H9 (cell line): ENCODE measurements around the gene NIN. TPM values are rescaled to one million over a fixed set of nuclear protein-coding genes. Genes with fewer than 3 reads are reported as not detected.

Experiments
- DNase-seq: peaks from one replicate; pipeline ENCODE4 v3.0.0-alpha.2; 2017
- H2AFZ ChIP-seq: one replicate; pipeline ENCODE4 v1.6.1; 2013; ENCODE audit warnings: mild to moderate bottlenecking, low read length, control low read depth, moderate library complexity
- H2AK5ac ChIP-seq: 2 replicates; pipeline ENCODE4 v1.6.1; 2013; ENCODE audit warnings: low read length, control low read depth, mixed read lengths; ENCODE audit not compliant: insufficient read length
- H2BK120ac ChIP-seq: one replicate; pipeline ENCODE4 v1.6.1; 2013; ENCODE audit warnings: low read depth, mild to moderate bottlenecking, low read length, control low read depth, inconsistent platforms; ENCODE audit not compliant: poor library complexity, severe bottlenecking
- H2BK12ac ChIP-seq: 2 replicates; pipeline ENCODE4 v1.6.1; 2013; ENCODE audit warnings: low read length, control low read depth, mixed read lengths, low read depth; ENCODE audit not compliant: insufficient read length
- H2BK15ac ChIP-seq: 2 replicates; pipeline ENCODE4 v1.6.1; 2013; ENCODE audit warnings: low read depth, low read length, control low read depth
- H2BK20ac ChIP-seq: one replicate; pipeline ENCODE4 v1.6.1; 2013; ENCODE audit warnings: low read depth, mild to moderate bottlenecking, low read length, control low read depth, inconsistent platforms; ENCODE audit not compliant: poor library complexity, severe bottlenecking
- H2BK5ac ChIP-seq: 2 replicates; pipeline ENCODE4 v1.6.1; 2013; ENCODE audit warnings: low read length, control low read depth, mixed read lengths; ENCODE audit not compliant: insufficient read length
- H3K14ac ChIP-seq: 2 replicates; pipeline ENCODE4 v1.6.1; 2013; ENCODE audit warnings: low read length, control low read depth; ENCODE audit not compliant: insufficient read depth
- H3K18ac ChIP-seq: 2 replicates; pipeline ENCODE4 v1.6.1; 2013; ENCODE audit warnings: low read depth, mild to moderate bottlenecking, mixed read lengths, low read length, control low read depth; ENCODE audit not compliant: insufficient read length
- H3K23ac ChIP-seq: 2 replicates; pipeline ENCODE4 v1.6.1; 2013; ENCODE audit warnings: low read length, control low read depth, mixed read lengths, low read depth; ENCODE audit not compliant: insufficient read length
- H3K23me2 ChIP-seq: 2 replicates; pipeline ENCODE4 v1.6.1; 2013; ENCODE audit warnings: low read depth, mild to moderate bottlenecking, mixed read lengths, low read length, control low read depth; ENCODE audit not compliant: insufficient read length, poor library complexity, severe bottlenecking
- H3K27ac ChIP-seq: 2 replicates; pipeline ENCODE4 v1.5.1; 2013; ENCODE audit warnings: low read length, control low read depth, mixed read lengths, low read depth; ENCODE audit not compliant: insufficient read length
- H3K27me3 ChIP-seq: 2 replicates; pipeline ENCODE4 v1.6.1; 2013; ENCODE audit warnings: low read length, control low read depth, inconsistent platforms; ENCODE audit not compliant: insufficient read depth
- H3K4ac ChIP-seq: 2 replicates; pipeline ENCODE4 v1.6.1; 2013; ENCODE audit warnings: low read depth, mild to moderate bottlenecking, control low read depth, inconsistent platforms, low read length, moderate library complexity
- H3K4me1 ChIP-seq: 2 replicates; pipeline ENCODE4 v1.6.1; 2013; ENCODE audit warnings: low read length, control low read depth, inconsistent platforms; ENCODE audit not compliant: insufficient read depth
- H3K4me2 ChIP-seq: 2 replicates; pipeline ENCODE4 v1.6.1; 2013; ENCODE audit warnings: low read length, control low read depth, mixed read lengths; ENCODE audit not compliant: insufficient read length, insufficient read depth
- H3K56ac ChIP-seq: 2 replicates; pipeline ENCODE4 v1.6.1; 2013; ENCODE audit warnings: low read depth, mild to moderate bottlenecking, mixed read lengths, low read length, control low read depth; ENCODE audit not compliant: insufficient read length
- H3K79me1 ChIP-seq: 2 replicates; pipeline ENCODE4 v1.6.1; 2013; ENCODE audit warnings: low read depth, mild to moderate bottlenecking, moderate library complexity, low read length, control low read depth, inconsistent platforms; ENCODE audit not compliant: insufficient read depth, poor library complexity, severe bottlenecking
- H3K79me2 ChIP-seq: 2 replicates; pipeline ENCODE4 v1.6.1; 2013; ENCODE audit warnings: low read length, control low read depth, inconsistent platforms; ENCODE audit not compliant: insufficient read depth
- H3K9ac ChIP-seq: 2 replicates; pipeline ENCODE4 v1.6.1; 2013; ENCODE audit warnings: low read length, control low read depth, mixed read lengths; ENCODE audit not compliant: insufficient read length; ENCODE audit errors: extremely low read depth
- H3K9me3 ChIP-seq: one replicate; pipeline ENCODE4 v1.6.1; 2013; ENCODE audit warnings: low read depth, low read length, inconsistent platforms; ENCODE audit not compliant: control insufficient read depth
- H3T11ph ChIP-seq: one replicate; pipeline ENCODE4 v1.6.1; 2013; ENCODE audit warnings: mild to moderate bottlenecking, low read length, control low read depth, inconsistent platforms
- H4K20me1 ChIP-seq: one replicate; pipeline ENCODE4 v1.6.1; 2013; ENCODE audit not compliant: control insufficient read depth, insufficient read length, insufficient read depth
- H4K5ac ChIP-seq: 2 replicates; pipeline ENCODE4 v1.6.1; 2013; ENCODE audit warnings: low read depth, mild to moderate bottlenecking, mixed read lengths, low read length, control low read depth; ENCODE audit not compliant: insufficient read length
- H4K8ac ChIP-seq: replicated peaks from 2 replicates; pipeline ENCODE4 v1.6.1; 2013; ENCODE audit warnings: low read length, control low read depth, mixed read lengths, low read depth; ENCODE audit not compliant: insufficient read length
- H4K91ac ChIP-seq: 2 replicates; pipeline ENCODE4 v1.6.1; 2013; ENCODE audit warnings: low read depth, mild to moderate bottlenecking, moderate library complexity, mixed read lengths, low read length, control low read depth; ENCODE audit not compliant: insufficient read length
- H3K27ac Mint-ChIP-seq, 3 experiments: 2 replicates in 2 of 3; 3 replicates in 1 of 3; pipeline ENCODE4 v1.8.0; 2020 to 2021; ENCODE audit warnings: mixed read lengths in 3 of 3, mild to moderate bottlenecking in 1 of 3, moderate library complexity in 1 of 3
- H3K27me3 Mint-ChIP-seq: 2 replicates; pipeline ENCODE4 v1.8.0; 2021; ENCODE audit warnings: low read depth, mild to moderate bottlenecking, moderate library complexity, mixed read lengths
- H3K36me3 Mint-ChIP-seq, 3 experiments: 2 replicates in 2 of 3; 3 replicates in 1 of 3; pipeline ENCODE4 v1.8.0; 2020 to 2021; ENCODE audit warnings: low read depth in 3 of 3, mixed read lengths in 3 of 3; ENCODE audit not compliant: insufficient read depth in 1 of 3
- H3K4me1 Mint-ChIP-seq, 2 experiments: 2 replicates each; pipeline ENCODE4 v1.8.0; 2020; ENCODE audit warnings: mixed read lengths in 2 of 2
- H3K4me3 Mint-ChIP-seq, 2 experiments: 2 replicates in 1 of 2; 3 replicates in 1 of 2; pipeline ENCODE4 v1.8.0; 2020 to 2021; ENCODE audit warnings: mild to moderate bottlenecking in 2 of 2, mixed read lengths in 2 of 2, moderate library complexity in 1 of 2
- H3K9me3 Mint-ChIP-seq, 2 experiments: 2 replicates in 1 of 2; 3 replicates in 1 of 2; pipeline ENCODE4 v1.8.0; 2020; ENCODE audit warnings: mild to moderate bottlenecking in 2 of 2, mixed read lengths in 2 of 2, moderate library complexity in 1 of 2
- WGBS: extraction: QIAGEN DNeasy Blood & Tissue Kit; methylation state at CpG from one replicate; pipeline ENCODE4 v1.1.7; 2013; ENCODE audit warnings: missing lambda C conversion rate, low lambda C conversion rate, mixed read lengths; ENCODE audit not compliant: insufficient read length; ENCODE audit errors: extremely low coverage; 5-methylcytosine and 5-hydroxymethylcytosine counted together
- total RNA-seq: library from RNA; stranded (reverse); gene quantifications from 2 replicates; pipeline ENCODE4 v1.2.1, GENCODE V29; 2021
- TF ChIP-seq, protein P1 (sequence below): fragments of 200-600 bp; sonication (generic); conservative IDR thresholded peaks from 3 replicates; pipeline ENCODE4 v1.8.0; 2021; ENCODE audit warnings: antibody characterized with exemption, mild to moderate bottlenecking

Gene NIN
- total RNA-seq, 1 experiment from 2014 or later, result 18.4 TPM

DNA sequence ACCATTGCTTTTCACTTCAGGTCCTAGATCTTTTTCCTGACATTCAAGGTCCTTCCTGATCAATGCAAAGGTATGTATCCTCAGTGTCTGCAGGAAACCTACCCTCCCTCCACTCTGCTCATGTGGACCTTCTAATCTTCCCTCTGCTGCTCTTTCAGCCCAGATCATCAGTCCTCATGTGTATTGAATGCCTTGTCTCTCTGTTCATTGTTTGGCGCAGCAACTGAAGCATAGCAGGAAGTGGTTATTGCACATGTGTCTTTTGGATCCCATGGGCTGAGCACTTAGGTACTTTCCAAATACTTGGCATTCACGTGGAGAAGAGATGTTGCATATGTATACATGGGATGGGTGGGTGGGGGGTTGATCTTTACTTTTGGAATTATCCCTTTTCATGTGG, 4.3 kb upstream of the NIN start:
- H3K9ac ChIP-seq, result no peak overlapping the region
- H2AFZ ChIP-seq, result no peak overlapping the region
- no peak overlapping the region for H3K56ac ChIP-seq
- no peak overlapping the region for H2BK20ac ChIP-seq
- TF ChIP-seq, protein P1, sequence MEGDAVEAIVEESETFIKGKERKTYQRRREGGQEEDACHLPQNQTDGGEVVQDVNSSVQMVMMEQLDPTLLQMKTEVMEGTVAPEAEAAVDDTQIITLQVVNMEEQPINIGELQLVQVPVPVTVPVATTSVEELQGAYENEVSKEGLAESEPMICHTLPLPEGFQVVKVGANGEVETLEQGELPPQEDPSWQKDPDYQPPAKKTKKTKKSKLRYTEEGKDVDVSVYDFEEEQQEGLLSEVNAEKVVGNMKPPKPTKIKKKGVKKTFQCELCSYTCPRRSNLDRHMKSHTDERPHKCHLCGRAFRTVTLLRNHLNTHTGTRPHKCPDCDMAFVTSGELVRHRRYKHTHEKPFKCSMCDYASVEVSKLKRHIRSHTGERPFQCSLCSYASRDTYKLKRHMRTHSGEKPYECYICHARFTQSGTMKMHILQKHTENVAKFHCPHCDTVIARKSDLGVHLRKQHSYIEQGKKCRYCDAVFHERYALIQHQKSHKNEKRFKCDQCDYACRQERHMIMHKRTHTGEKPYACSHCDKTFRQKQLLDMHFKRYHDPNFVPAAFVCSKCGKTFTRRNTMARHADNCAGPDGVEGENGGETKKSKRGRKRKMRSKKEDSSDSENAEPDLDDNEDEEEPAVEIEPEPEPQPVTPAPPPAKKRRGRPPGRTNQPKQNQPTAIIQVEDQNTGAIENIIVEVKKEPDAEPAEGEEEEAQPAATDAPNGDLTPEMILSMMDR, result no peak
- H3K27ac Mint-ChIP-seq, result no peak overlapping the region
- no peak for DNase-seq
- no peaks in the 10 kb centered on the region for H3K79me1 ChIP-seq
- no peak overlapping the region for H2BK12ac ChIP-seq
- no peaks in the 10 kb centered on the region; a peak in 1 of 7 replicates for H3K36me3 Mint-ChIP-seq
- no peaks in the 10 kb centered on the region for H3K9me3 Mint-ChIP-seq
- no peak overlapping the region for H3K23ac ChIP-seq
- peaks cover 12% of the 10 kb centered on the region for H3K27me3 ChIP-seq
- no peak overlapping the region for H3K18ac ChIP-seq
- no peaks in the 10 kb centered on the region for H3K4me1 ChIP-seq
- H4K91ac ChIP-seq, result no peak overlapping the region
- H3K27me3 Mint-ChIP-seq, result peaks cover 50% of the 10 kb centered on the region
- H3K4me2 ChIP-seq, result no peak overlapping the region
- no peak overlapping the region for H3K27ac ChIP-seq
- H2BK120ac ChIP-seq, result no peak overlapping the region
- no peak overlapping the region for H2BK15ac ChIP-seq
- no peaks in the 10 kb centered on the region for H3K9me3 ChIP-seq
- no peak overlapping the region for H4K5ac ChIP-seq
- H2AK5ac ChIP-seq, result no peak overlapping the region
- no peak overlapping the region for H3T11ph ChIP-seq
- H3K23me2 ChIP-seq, result peaks cover 6% of the 10 kb centered on the region
- no CpG with 5 or more reads among the region's 2 CpGs for WGBS
- H3K14ac ChIP-seq, result no peak overlapping the region
- no peak overlapping the region for H3K4ac ChIP-seq
- no peak overlapping the region for H2BK5ac ChIP-seq
- peaks cover 15 to 20% of the 10 kb centered on the region in 2 experiments for H3K4me1 Mint-ChIP-seq
- no peaks in the 10 kb centered on the region for H4K20me1 ChIP-seq
- H3K79me2 ChIP-seq, result no peaks in the 10 kb centered on the region
- H4K8ac ChIP-seq, result no peak overlapping the region
- no peak overlapping the region for H3K4me3 Mint-ChIP-seq
